Smooth muscle cell of the brain vasculature (primary cell): ENCODE data around the gene CD101.

Experiments used
- DNase-seq: peaks from one replicate; pipeline ENCODE4 v3.0.0-alpha.2; 2012; ENCODE audit warnings: low read depth, low spot score

CD101 gene

DNA sequence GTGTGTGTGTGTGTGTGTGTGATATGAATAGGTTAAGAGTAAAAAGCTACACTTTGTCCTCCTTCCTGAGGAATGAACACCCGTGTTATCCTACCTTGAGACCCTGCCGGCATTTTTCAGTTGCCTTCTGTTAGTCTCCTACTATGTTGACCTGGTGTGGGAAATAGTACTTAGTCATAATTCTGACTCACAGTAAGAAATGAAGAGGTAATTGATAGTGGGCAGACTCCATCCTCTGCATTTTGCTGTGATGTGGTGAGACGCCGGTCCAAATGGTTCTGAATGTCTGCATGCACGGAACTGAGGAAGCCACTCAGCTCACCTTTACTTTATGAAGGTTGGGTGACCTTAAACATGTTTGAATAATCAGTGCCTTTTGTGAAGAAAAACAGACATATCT, 12.6 kb downstream of the CD101 start:
- DNase-seq: no peak

DNA sequence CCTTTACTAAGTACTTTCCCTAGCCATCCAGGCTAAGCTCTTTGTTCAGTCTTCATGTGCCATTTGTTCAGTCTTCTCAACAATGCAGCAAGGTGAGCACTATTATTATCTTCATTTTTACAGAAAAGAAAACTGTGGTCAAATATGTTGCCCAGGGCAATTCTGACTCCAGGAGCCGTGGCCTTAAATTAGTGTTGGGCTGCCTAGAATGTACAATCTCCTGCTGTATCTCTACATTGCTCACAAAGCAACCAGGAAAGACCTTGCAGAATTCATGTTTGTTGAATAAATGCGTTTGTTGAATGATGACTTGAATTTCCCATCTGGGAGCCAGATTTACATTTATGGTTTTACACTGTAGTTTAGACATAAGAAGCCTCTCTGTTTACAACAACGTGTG, 14.2 kb downstream of the CD101 start:
- no peak for DNase-seq

DNA sequence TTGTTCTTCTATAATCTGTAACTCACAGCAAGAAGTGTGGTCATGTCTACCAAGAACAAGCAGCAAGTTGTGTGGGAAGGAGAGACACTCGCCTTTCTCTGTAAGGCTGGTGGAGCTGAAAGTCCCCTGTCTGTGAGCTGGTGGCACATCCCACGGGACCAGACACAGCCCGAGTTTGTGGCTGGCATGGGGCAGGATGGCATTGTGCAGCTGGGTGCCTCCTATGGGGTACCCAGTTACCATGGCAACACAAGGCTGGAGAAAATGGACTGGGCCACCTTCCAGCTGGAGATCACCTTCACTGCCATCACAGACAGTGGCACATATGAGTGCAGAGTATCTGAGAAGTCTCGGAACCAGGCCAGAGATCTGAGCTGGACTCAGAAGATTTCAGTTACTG, 15.5 kb downstream of the CD101 start:
- DNase-seq: no peak

DNA sequence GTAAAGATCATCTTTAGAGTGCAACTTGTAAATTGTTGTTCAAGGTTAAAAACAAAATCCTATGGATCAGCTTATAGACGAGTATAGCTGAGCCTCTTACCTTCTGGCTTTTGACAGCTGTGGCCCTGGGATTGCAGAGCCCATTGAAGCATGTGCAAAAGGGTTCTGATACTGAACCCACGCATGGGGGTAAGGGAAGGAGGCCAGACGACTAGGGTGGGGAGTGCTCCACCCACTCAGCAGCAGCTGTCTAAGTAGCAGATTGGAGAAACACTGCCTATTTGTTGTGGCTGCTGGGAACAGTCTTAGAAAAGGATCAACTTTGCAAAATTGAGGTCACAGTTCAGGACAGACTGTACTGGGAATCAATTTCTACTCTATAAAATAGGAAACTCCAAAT, 16.1 kb downstream of the CD101 start:
- DNase-seq: no peak

DNA sequence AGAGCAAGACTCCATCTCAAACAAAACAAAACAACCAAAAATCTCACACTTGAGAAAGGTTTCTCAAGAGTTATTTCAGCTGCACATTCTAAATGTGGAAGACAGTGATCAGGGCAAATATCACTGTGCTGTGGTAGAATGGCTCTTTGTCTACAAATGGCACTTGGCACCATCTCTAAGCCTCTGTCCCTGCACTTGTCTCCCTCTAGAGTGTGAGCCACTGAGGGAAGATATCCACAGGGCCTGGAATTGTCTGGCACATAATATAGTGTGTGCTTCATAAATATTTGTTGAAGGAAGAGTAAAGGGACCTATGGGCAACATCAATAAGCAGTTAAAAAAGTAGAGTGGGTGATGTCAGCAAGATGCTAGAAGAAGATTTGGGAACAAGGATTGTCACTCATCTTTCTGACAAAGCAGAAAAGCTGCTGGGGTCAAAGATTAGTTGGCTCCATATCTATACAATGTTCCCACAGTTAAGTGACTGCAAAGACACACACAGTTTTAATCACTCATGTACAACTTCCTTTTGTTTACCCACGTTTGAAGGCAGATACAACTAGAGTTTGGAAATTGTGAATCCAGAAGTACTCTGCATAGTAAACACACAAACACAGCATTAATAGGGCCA, 19.1 kb downstream of the CD101 start:
- no peak for DNase-seq

DNA sequence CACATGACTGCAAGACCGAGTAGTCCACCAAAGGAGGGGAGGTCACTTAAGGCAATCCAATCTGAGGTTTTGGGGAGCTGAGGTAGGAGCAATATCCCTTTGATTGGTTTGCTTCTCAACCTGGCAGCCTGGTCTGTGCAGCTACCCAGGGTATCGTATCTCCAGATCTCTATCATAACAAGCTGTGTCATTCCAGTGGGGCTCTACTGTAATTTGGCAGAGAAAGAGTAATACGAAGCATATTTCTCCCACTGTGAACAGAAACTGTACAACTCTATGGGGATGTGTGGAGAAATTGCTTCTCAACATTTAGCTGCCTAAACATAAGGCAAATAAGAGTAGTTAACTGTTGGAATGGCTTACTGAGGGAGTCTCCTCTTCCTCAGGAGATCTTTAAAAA, 20.6 kb downstream of the CD101 start:
- no peak for DNase-seq

DNA sequence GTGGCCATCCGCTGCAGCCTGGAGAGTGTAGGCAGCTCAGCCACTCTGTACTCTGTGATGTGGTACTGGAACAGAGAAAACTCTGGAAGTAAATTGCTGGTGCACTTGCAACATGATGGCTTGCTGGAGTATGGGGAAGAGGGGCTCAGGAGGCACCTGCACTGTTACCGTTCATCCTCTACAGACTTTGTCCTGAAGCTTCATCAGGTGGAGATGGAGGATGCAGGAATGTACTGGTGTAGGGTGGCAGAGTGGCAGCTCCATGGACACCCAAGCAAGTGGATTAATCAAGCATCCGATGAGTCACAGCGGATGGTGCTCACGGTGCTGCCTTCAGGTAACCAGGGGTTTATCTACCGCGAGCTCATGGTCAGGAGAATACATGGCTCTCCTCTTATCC, 24.0 kb downstream of the CD101 start:
- DNase-seq: no peak

DNA sequence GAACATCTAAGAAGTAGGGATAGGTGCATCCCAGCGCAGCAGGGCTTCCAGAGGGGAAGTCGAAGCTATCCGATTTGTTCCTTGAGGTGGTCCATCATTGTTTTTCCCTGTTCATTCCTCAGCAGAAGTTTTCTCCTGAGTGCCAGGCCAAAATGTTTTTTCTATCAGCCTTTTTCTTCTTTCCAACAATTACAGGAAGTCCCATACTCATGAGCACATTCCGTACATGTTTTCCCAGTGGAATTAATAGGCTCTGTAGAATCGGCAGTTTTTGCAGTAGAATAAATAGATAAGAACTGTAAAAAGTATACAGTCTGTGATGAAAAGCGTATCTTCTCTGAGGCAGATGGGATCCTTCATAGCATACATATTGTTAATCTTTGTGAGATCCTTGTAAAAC, 24.8 kb downstream of the CD101 start:
- DNase-seq: no peak

DNA sequence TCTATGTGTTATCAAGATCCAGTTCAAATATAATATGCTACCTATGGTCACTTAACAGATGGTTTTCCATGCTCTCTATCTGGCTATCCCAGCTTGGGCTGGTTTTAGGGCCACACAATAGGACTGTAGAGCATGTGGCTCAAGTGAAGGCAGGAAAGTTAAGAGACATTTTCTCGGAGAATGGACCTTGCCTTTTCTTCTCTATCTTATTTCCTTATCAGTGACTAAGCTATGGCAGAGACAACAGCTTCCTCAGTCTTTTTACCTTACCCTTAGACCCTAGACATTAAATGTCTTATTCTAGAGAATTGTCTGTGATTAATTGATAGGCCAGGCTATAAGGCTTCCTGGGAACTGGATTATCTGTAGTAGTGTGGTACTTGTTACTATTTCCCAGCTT, 28.1 kb downstream of the CD101 start:
- DNase-seq: no peak

DNA sequence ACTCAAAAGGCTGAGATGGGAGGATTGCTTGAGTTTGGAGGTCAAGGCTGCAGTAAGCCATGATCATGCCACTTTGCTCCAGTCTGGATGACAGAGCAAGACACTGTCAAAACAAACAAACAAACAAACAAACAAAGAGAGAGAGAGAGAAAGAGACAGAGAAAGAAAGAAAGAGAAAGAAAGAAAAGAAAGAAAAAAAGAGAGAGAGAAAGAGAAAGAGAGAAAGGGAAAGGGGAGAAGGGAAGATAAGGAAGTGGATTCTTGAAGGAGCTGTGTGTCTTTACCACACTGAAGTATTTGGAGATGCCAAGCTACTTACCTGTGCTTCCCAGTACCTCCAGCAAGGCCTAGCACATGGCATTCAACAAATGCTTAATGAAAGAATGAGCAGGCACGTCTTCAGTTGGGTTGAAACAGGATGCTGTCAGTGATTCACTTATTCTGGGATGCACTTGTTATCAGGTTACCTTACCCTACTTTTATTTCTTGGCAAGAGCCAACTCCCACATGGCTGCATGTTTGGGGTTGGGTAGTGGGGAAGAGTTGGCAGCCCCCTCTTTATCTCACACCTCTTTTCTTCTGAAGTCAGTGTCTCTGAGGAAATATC, 28.8 kb downstream of the CD101 start:
- DNase-seq: no peak

DNA sequence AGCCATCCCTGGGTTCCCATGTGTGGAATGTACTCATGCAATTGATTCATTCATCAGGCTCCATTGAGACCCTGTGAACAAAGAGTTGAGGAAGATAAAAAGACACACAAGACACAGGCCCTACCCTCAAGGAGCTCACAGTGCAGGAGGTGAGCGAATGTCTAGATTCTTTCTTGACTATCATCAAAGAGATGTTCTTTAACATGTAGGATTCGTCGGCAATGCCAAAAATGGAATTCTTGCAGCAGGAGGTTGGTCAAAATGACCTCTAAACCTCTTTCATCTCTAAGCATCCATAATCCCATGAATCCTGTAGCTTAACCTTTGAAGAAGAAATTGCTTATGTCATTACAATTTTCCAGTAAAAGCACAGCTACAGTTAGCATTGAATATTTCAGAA, 30.7 kb downstream of the CD101 start:
- DNase-seq: no peak

DNA sequence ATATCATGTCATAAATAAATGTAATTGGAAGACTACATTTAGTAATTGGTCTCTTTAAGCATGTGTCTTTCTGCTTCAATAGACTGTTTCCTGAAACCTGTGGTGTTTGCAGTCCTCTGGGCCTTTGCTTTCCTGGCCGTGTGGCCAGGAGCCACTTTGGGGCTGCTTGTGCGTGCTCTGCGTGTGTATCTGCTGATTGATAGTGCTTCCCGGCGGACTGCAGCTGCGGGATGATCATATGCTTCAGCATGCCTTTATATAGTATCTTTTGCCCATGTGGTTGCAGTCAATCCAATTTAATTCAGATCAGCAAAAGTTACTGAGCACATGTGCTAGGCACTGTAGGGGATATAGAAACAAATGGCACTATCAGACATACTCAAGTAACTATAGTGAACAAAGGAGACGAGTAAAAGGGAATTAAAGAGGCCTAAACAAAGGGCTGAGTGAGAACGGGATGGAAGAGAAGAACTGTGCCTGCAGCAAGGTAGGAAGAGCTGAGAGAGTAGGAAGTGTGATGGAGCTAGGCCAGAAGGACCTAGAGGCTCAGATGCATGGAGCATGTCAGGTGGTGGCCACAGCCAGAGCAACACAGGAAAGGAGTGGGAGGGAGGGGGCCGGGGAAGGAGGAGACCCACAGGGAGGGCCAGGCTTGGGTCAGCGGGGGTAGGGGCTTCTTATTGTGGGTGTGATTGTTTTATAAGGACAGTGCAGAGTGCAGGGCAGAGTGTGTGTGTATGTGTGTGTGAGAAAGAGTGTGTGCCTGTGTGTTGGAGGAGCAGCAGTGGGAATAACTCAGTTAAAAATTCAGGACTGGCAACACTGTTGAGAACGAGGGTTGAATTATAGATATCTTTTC, 31.4 kb downstream of the CD101 start:
- no peak for DNase-seq

DNA sequence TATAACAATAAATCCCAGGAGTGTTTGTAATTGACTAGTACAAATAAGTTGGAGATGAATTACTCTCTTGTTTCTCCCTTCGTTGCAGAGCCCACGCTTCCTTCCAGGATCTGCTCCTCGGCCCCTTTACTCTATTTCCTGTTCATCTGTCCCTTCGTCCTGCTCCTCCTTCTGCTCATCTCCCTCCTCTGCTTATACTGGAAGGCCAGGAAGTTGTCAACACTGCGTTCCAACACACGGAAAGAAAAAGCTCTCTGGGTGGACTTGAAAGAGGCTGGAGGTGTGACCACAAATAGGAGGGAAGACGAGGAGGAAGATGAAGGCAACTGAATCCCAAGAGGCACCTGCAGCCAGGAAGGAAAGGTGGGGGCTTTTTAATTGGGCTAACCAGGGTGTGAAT, 32.2 kb downstream of the CD101 start:
- DNase-seq: no peak

DNA sequence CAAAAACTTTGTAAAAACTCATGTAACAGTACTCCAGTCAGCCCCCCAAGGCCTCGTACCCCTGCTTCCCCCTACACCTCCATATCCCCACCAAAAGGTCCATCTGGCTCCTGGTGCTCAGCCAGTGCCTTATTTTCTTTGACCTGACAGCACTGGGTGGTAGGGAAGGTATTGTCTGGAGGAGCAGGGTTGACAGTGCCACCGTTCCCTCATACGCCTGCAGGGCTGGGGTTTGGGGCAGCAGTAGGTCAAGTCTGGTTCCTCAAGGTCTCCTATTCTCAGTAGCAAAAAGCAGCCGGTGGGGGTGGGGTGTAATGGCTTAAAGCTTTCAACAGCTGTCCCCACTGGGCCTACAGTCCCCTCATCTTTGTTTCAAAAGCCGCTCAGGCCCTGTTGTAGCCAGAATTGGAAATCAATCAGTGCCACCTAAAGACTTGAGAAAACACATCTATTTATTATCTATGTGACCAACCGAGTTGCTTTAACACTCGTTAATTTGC, 33.3 kb downstream of the CD101 start:
- no peak for DNase-seq

DNA sequence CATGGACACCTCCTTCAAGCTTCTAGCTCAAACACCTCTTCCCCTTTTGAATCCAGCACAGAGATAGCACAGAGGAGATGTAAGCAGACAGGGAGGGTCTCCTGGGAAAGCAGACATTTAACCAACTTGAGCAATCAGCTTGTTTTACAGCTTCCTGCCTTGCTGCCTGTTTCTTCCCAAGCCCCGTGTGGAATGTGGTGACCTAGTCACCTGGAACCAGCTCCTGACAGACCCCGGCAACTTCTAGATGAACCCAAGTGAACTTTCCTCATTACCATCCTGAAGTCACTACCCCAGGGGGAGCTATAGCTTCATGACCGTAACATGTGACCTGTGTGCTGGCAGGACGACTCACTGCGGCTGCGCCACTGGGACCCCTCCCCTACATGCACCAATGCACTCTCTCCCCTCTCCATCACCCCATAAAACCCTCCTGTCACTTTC, 34.5 kb downstream of the CD101 start:
- no peak for DNase-seq

DNA sequence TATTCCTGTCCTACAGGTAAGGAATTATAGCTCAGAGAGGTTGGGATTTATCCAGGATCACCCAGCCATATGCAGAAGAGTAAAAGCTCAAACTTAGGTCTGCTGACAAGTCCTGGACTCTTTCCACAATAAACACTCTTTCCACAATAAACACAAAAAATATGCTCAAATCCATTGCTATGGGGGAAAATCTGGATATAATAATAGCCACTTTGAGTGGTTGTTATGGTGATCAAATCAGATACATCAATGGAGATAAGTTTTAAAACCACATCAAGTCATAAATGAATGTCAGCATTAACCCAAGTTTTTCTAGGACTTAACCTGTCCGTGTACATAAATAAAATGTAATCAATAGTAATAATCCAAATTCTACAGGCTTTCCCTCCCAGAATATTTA, 36.2 kb downstream of the CD101 start:
- no peak for DNase-seq

DNA sequence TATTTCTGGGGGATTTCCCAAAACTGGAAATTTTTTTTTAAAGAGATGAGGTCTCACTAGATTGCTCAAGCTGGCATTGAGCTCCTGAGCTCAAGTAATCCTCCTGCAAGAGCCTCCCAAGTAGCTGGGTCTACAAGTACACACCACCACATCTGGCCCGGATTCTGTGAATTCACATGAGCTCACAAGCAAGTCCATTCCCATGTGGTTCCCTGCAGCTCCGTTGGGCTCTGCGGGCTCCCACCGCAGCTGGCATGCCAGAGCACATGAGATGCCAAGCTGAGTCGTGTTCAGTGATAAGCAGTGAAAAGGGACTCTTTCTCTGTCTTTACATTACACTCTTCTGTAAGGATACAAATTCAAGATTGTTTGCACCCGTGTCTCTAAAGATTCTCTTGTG, 36.7 kb downstream of the CD101 start:
- DNase-seq: no peak

DNA sequence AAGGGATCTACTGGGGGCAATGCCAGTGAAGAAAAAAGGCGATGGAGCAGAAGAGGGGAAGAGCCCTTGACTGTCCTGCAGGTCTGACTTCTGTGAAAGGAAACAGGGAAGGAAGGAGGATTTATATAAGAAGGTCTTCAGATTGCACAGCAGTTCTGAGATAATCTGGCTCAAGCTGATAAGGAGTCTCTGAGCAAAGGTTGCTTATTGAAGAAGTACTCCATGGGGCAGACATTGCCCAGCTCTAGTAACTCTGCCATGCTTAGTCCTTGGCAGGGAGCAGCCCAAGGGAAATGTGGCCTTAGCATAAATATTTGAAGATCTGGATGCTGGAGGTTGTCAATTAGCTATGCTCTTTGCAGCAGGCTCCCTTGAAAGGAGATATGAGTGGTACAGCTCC, 42.7 kb downstream of the CD101 start:
- DNase-seq: no peak

DNA sequence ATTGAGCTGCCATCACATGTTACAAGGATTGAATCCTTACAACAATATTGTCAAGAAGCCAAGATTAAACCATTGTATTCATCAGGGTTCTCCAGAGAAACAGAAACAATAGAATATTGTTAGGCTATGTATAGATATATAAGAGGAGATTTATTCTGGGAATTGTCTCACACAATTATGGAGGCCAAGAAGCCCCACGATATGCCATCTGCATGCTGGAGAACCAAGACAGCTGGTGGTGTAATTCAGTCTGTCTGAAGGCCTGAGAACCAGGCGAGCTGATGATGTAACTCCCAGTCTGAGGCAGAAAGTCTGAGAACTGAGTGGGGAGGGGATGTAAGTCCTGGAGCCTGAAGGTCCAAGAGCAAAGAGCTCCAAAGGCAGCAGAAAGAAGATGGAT, 44.1 kb downstream of the CD101 start:
- DNase-seq: no peak

DNA sequence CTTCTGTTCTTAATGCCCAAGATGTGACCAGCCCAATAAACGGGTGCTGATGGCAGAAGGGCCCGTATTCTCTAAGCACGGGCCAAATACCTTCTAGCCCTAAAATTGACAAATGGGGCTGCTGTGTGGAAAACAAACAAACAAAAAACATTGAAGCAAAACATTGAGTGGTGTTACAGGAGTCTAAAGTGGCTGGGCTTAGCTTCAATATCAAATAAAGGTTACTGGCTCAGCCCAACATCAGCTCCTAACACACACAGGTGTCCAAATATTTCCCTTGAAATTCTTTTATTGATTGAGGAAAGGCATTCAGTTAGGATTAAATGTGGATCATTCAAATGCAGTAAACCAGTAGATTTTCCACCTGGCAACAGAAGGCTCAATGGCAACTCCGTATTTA, 45.2 kb downstream of the CD101 start:
- DNase-seq: no peak

DNA sequence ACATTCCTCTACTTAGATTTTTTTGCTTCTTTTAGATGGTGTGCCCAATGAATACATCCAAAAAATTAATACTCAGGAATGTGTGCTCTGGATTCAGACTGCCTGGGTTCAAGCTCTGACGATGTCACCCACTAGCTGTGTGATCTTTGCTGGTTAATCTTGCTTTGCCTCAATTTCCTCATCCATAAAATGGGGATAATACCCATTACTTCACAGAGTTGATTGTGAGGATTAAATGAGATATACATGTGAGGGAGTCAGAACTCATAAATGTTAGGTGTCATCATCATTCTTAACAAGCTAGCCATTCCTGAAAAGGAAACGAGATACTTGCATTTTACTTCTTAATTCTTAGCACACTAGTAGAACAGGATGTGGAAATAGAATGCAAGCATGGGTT, 45.7 kb downstream of the CD101 start:
- DNase-seq: no peak

DNA sequence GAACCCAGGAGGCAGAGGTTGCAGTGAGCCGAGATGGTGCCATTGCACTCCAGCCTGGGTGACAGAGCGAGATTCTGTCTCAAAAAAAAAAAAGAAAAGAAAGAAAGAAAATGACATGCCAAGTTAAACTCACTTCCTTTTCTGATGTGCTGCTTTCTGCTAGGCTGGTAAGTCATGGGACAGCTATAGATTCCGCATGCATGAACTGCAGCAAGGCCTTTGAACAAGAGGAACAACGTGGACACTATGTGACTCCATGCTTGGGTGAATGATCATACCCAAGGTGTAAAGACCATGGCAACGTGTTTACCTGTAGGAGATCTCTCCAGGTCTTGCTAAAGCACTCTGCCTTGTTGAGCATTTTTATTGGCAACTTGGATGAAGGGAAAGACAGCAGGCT, 48.3 kb downstream of the CD101 start:
- no peak for DNase-seq
